ENCODE measurements around the gene GLI2. TPM values are rescaled to one million over a fixed set of nuclear protein-coding genes. Genes with fewer than 3 reads are reported as not detected.

Gene GLI2
- total and polyA plus RNA-seq, 2 donors (not counting 1 experiment from before 2014, with no cell fraction given): 2.8 to 3.3 TPM

- Histone ChIP-seq H3K36me3 (ENCODE audit: control insufficient read depth, insufficient read depth, low read length) (no peaks in the 10 kb centered on the region), H3K27ac (ENCODE audit: insufficient read depth, low read length) (no peak overlapping the region), H3K79me2 (ENCODE audit: control insufficient read depth, insufficient read depth, low read length) (peaks cover 58% of the 10 kb centered on the region), H2AFZ (ENCODE audit: low read length) (no peak overlapping the region), H3K4me3 (replicated peaks in 1 of 4; ENCODE audit: control extremely low read depth in 1 of 4, insufficient read depth in 1 of 4, low read depth in 3 of 4, low read length in 4 of 4) (no peak overlapping the region), H4K20me1 (ENCODE audit: control insufficient read depth, extremely low read depth, insufficient read depth, low read length) (no peaks in the 10 kb centered on the region), H3K9me3 (ENCODE audit: control insufficient read depth, insufficient read depth, low read depth, low read length) (no peaks in the 10 kb centered on the region), H3K4me1 (ENCODE audit: control insufficient read depth, extremely low read depth, insufficient read depth, low read length) (peaks cover 11% of the 10 kb centered on the region), H3K9ac (ENCODE audit: insufficient read depth, low read length) (no peak overlapping the region), H3K27me3 (ENCODE audit: control insufficient read depth, insufficient read depth, low read length) (no peaks in the 10 kb centered on the region), H3K4me2 (ENCODE audit: extremely low read depth, insufficient read depth, low read length) (no peak overlapping the region)
- TF ChIP-seq EZH2 (IDR thresholded peaks at IDR 0.05; ENCODE audit: low read length, missing control alignments) (no peak), CTCF (conservative IDR thresholded peaks at IDR 0.05 in 1 of 2, IDR thresholded peaks at IDR 0.05 in 1 of 2; ENCODE audit: low read depth in 1 of 2, low read length in 2 of 2) (no peak)
- DNase-seq (ENCODE audit: low read depth in 2 of 2): peak; percentile 20 to 67
Observed at GRCh38 chr2:120778244-120778643, 42.6 kb downstream of the GLI2 start.

GRCh38 chr2:120779781-120780283, 44.2 kb downstream of the GLI2 start:
- no peak overlapping the region for H3K4me2 ChIP-seq (ENCODE audit: extremely low read depth, insufficient read depth, low read length)
- no peak overlapping the region for H3K9ac ChIP-seq (ENCODE audit: insufficient read depth, low read length)
- peaks cover 13% of the 10 kb centered on the region for H3K4me1 ChIP-seq (ENCODE audit: control insufficient read depth, extremely low read depth, insufficient read depth, low read length)
- H4K20me1 ChIP-seq (ENCODE audit: control insufficient read depth, extremely low read depth, insufficient read depth, low read length): no peaks in the 10 kb centered on the region
- no peaks in the 10 kb centered on the region for H3K27me3 ChIP-seq (ENCODE audit: control insufficient read depth, insufficient read depth, low read length)
- H2AFZ ChIP-seq (ENCODE audit: low read length): no peak overlapping the region
- DNase-seq (ENCODE audit: low read depth in 2 of 2): peak; percentile 50 to 98
- peaks cover 45% of the 10 kb centered on the region for H3K79me2 ChIP-seq (ENCODE audit: control insufficient read depth, insufficient read depth, low read length)
- H3K4me3 ChIP-seq (replicated peaks in 1 of 4; ENCODE audit: control extremely low read depth in 1 of 4, insufficient read depth in 1 of 4, low read depth in 3 of 4, low read length in 4 of 4): no peak overlapping the region
- H3K27ac ChIP-seq (ENCODE audit: insufficient read depth, low read length): no peak overlapping the region
- no peaks in the 10 kb centered on the region for H3K36me3 ChIP-seq (ENCODE audit: control insufficient read depth, insufficient read depth, low read length)
- no peaks in the 10 kb centered on the region for H3K9me3 ChIP-seq (ENCODE audit: control insufficient read depth, insufficient read depth, low read depth, low read length)
- peak in 1 of 2 donors; percentile 34 for TF ChIP-seq CTCF (conservative IDR thresholded peaks at IDR 0.05 in 1 of 2, IDR thresholded peaks at IDR 0.05 in 1 of 2; ENCODE audit: low read depth in 1 of 2, low read length in 2 of 2)
- TF ChIP-seq EZH2 (IDR thresholded peaks at IDR 0.05; ENCODE audit: low read length, missing control alignments): no peak

- Histone ChIP-seq H3K27ac (ENCODE audit: insufficient read depth, low read length) (no peak overlapping the region), H3K79me2 (ENCODE audit: control insufficient read depth, insufficient read depth, low read length) (peaks cover 40% of the 10 kb centered on the region), H3K4me3 (replicated peaks in 1 of 4; ENCODE audit: control extremely low read depth in 1 of 4, insufficient read depth in 1 of 4, low read depth in 3 of 4, low read length in 4 of 4) (no peak overlapping the region), H3K4me2 (ENCODE audit: extremely low read depth, insufficient read depth, low read length) (no peak overlapping the region), H3K9ac (ENCODE audit: insufficient read depth, low read length) (no peak overlapping the region), H2AFZ (ENCODE audit: low read length) (no peak overlapping the region), H3K27me3 (ENCODE audit: control insufficient read depth, insufficient read depth, low read length) (no peaks in the 10 kb centered on the region), H3K36me3 (ENCODE audit: control insufficient read depth, insufficient read depth, low read length) (no peaks in the 10 kb centered on the region), H4K20me1 (ENCODE audit: control insufficient read depth, extremely low read depth, insufficient read depth, low read length) (no peaks in the 10 kb centered on the region), H3K4me1 (ENCODE audit: control insufficient read depth, extremely low read depth, insufficient read depth, low read length) (peaks cover 13% of the 10 kb centered on the region), H3K9me3 (ENCODE audit: control insufficient read depth, insufficient read depth, low read depth, low read length) (no peaks in the 10 kb centered on the region)
- TF ChIP-seq EZH2 (IDR thresholded peaks at IDR 0.05; ENCODE audit: low read length, missing control alignments) (no peak), CTCF (conservative IDR thresholded peaks at IDR 0.05 in 1 of 2, IDR thresholded peaks at IDR 0.05 in 1 of 2; ENCODE audit: low read depth in 1 of 2, low read length in 2 of 2) (no peak)
- peak in 1 of 2 donors; percentile 35 for DNase-seq (ENCODE audit: low read depth in 2 of 2)
Observed at GRCh38 chr2:120780402-120780801, 44.7 kb downstream of the GLI2 start.

Measured in fibroblast of lung (primary cell).